ENCODE measurements around the gene RPL18A. TPM values are rescaled to one million over a fixed set of nuclear protein-coding genes. Genes with fewer than 3 reads are reported as not detected.

RPL18A gene
- total RNA-seq, 1 experiment from 2014 or later: 1,852 TPM

DNA sequence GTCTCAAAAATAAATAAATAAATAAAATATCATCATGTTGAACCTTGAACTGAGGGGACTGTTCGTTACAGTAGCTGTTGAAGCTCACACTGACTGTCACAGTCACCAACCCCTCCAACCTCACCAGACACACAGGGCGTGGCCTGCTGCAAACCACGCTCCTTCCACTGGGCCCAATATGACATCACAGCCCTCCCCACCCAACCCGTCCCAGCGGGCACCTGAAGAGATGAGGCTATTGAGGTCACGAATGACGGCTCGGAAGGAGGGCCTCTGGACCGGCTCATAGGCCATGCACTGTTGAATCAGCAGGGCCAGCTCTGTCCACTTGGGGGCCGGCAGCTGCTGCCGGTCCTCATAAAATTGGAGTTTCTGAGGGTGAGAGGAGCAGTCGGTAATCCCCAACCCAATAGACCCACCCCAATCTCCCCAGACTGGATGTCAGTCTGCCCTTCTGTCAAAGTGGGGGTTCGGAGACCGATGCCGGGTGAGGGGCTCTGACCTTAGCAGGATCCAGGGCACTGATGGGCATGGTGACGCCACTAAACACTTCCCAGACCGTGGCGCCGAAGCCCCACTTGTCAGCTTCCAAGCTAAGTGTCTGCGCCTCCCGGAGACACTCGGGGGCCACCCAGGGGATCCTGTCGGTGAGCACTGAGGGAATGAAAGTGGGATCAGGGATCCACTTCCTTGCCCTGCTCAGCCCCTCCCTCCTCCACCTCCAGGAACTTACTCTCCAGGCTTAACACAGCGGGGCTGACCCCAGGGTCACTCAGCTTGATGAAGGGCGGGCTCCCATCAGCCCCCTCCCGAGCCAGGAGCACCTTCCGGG lies 25.1 kb upstream of the RPL18A start:
- no peaks in the 10 kb centered on the region for H3K27me3 ChIP-seq (replicated peaks; ENCODE audit: insufficient read depth, low read depth, low read length, poor library complexity)
- ChIA-PET POLR2A (ENCODE audit: low non-redundant PET) (interaction anchor here (0.7 kb wide), 1 partner anchor 1654 kb away, joined by 3 read pairs; no protein-coding TSS in a partner anchor), CTCF (no interaction called here)
- intact Hi-C loops (cut with micrococcal nuclease; ENCODE audit: unreplicated experiment): no loop called here
- no peaks in the 10 kb centered on the region for H3K4me1 ChIP-seq (ENCODE audit: insufficient read depth, low read length, poor library complexity, severe bottlenecking)
- no peak for DNase-seq (ENCODE audit: low spot score)
- no peaks in the 10 kb centered on the region for H3K9me3 ChIP-seq (ENCODE audit: low read depth, low read length, poor library complexity, severe bottlenecking)
- no peak overlapping the region for H3K4me3 ChIP-seq (ENCODE audit: low read depth, low read length, poor library complexity, severe bottlenecking)
- no peaks in the 10 kb centered on the region for H3K36me3 ChIP-seq (ENCODE audit: insufficient read depth, low read length, poor library complexity, severe bottlenecking)
- no peak overlapping the region for H3K27ac ChIP-seq (ENCODE audit: low read depth, low read length, poor library complexity, severe bottlenecking)
- no peak for TF ChIP-seq CTCF (conservative IDR thresholded peaks at IDR 0.05; ENCODE audit: low read depth, low read length)
- TF ChIP-seq EZH2 (IDR thresholded peaks at IDR 0.05; ENCODE audit: borderline replicate concordance, low read depth, low read length, poor library complexity, severe bottlenecking): no peak
- no TSS peak for BruUV-seq (replicated peaks)

GRCh38 chr19:17835182-17836006 lies 24.3 kb upstream of the RPL18A start:
- Histone ChIP-seq H3K27ac (ENCODE audit: low read depth, low read length, poor library complexity, severe bottlenecking) (no peak overlapping the region), H3K4me1 (ENCODE audit: insufficient read depth, low read length, poor library complexity, severe bottlenecking) (no peaks in the 10 kb centered on the region), H3K9me3 (ENCODE audit: low read depth, low read length, poor library complexity, severe bottlenecking) (no peaks in the 10 kb centered on the region), H3K4me3 (ENCODE audit: low read depth, low read length, poor library complexity, severe bottlenecking) (no peak overlapping the region), H3K36me3 (ENCODE audit: insufficient read depth, low read length, poor library complexity, severe bottlenecking) (no peaks in the 10 kb centered on the region), H3K27me3 (replicated peaks; ENCODE audit: insufficient read depth, low read depth, low read length, poor library complexity) (no peaks in the 10 kb centered on the region)
- intact Hi-C loops (cut with micrococcal nuclease; ENCODE audit: unreplicated experiment): no loop called here
- no peak for DNase-seq (ENCODE audit: low spot score)
- TF ChIP-seq CTCF (conservative IDR thresholded peaks at IDR 0.05; ENCODE audit: low read depth, low read length) (no peak), EZH2 (IDR thresholded peaks at IDR 0.05; ENCODE audit: borderline replicate concordance, low read depth, low read length, poor library complexity, severe bottlenecking) (no peak)
- no TSS peak for BruUV-seq (replicated peaks)
- ChIA-PET POLR2A (ENCODE audit: low non-redundant PET) (no interaction called here), CTCF (no interaction called here)

DNA sequence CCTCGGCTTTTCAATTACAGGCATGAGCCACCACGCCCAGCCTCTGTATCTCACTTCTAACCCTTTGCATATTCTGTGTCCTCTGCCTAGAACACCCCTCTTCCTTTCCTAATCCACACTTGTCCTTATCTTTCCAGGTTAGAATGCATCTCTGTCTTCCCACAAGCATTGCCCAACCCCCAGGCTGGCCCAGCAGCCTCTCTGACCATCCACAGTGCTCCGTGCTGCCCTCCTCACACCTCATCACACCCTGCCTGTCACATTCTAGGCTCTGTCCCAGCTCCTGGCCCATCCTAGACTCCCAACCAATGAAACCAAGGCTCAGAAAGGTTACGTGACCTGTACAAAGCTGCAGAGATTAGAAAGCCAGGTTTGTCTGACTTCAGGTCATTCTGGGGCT lies 23.2 kb upstream of the RPL18A start:
- Histone ChIP-seq H3K4me3 (ENCODE audit: low read depth, low read length, poor library complexity, severe bottlenecking) (no peak overlapping the region), H3K27me3 (replicated peaks; ENCODE audit: insufficient read depth, low read depth, low read length, poor library complexity) (no peaks in the 10 kb centered on the region), H3K36me3 (ENCODE audit: insufficient read depth, low read length, poor library complexity, severe bottlenecking) (no peaks in the 10 kb centered on the region), H3K4me1 (ENCODE audit: insufficient read depth, low read length, poor library complexity, severe bottlenecking) (peaks cover 5% of the 10 kb centered on the region), H3K9me3 (ENCODE audit: low read depth, low read length, poor library complexity, severe bottlenecking) (no peaks in the 10 kb centered on the region), H3K27ac (ENCODE audit: low read depth, low read length, poor library complexity, severe bottlenecking) (no peak overlapping the region)
- POLR2A ChIA-PET (ENCODE audit: low non-redundant PET): interaction anchor here (0.5 kb wide), 1 partner anchor 347 kb away, joined by 3 read pairs; no protein-coding TSS in a partner anchor
- DNase-seq (ENCODE audit: low spot score): no peak
- no TSS peak for BruUV-seq (replicated peaks)
- CTCF ChIA-PET: no interaction called here
- intact Hi-C loops (cut with micrococcal nuclease; ENCODE audit: unreplicated experiment): no loop called here
- TF ChIP-seq EZH2 (IDR thresholded peaks at IDR 0.05; ENCODE audit: borderline replicate concordance, low read depth, low read length, poor library complexity, severe bottlenecking) (no peak), CTCF (conservative IDR thresholded peaks at IDR 0.05; ENCODE audit: low read depth, low read length) (no peak)
